GM18868 (cell line): ENCODE measurements around the gene MOCS2.

Experiments
- ATAC-seq: cut with Tn5 transposase; IDR thresholded peaks from one replicate; pipeline ENCODE4 v1.9.1; 2021; ENCODE audit warnings: mild to moderate bottlenecking, moderate library complexity; ENCODE audit not compliant: unreplicated experiment

The MOCS2 gene

GRCh38 chr5:53095931-53096525 lies 13.5 kb downstream of the MOCS2 start:
- ATAC-seq, result peak; percentile 77

DNA sequence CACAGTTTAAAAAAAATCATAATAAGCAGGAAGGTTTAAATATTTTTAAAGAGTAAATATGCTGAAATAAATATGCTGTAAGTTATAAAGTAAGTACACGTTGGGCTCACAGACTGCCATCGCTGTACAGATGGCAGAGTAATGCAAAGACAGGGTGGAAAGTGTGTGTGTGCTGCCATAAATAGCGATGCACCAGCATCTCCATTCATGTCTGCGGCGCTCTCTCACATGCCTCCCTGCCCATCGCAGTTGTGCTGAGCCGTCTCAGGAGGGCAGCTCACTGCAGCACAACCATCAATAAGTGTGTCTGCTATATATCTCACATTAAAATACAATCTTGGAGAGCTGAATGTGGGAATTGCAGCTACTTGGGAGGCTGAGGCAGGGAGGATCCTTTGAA lies 14.3 kb downstream of the MOCS2 start:
- ATAC-seq, result no peak

- no peak for ATAC-seq
Observed at GRCh38 chr5:53092242-53092641, 17.3 kb downstream of the MOCS2 start.

DNA sequence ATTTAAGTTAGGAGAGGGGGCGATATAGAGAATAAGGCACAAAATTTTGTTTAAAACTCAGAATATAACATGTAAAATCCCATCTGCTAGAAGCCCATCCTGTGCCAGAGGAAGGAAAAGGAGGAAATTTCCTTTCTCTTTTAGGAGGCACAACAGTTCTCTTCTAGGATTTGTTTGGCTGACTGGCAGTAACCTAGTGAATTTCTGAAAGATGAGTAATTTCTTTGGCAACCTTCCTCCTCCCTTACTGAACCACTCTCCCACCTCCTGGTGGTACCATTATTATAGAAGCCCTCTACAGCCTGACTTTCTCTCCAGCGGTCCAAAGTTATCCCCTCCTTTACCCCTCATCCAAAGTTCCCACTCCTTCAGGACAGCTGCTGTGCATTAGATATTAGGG lies 18.3 kb downstream of the MOCS2 start:
- ATAC-seq, result no peak

GRCh38 chr5:53090229-53090628 lies 19.3 kb downstream of the MOCS2 start:
- ATAC-seq, result no peak

DNA sequence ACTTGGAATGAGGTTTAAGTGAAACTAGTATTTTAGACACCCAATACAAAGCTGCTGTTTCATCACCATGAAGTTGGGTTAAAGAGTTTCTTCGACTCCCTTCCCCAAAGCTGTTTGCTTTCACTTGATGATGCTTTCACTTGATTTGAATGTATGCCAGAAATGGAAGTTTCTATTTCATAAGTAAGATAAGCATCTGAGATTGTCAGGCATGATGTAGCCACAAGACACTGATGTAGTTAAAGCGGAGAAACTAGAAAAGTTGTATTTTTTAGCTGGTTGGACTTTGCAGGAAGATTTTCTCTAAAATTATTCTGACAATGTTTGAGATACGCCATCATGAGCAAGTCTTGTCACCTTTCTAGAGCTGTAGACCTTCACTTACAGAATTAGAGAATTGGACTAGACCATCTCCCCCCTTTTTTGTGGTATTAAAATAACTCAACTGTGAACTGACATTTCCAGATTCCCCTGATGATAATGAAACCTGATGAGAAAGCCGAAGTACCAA lies 20.0 kb downstream of the MOCS2 start:
- ATAC-seq, result peak; percentile 94

DNA sequence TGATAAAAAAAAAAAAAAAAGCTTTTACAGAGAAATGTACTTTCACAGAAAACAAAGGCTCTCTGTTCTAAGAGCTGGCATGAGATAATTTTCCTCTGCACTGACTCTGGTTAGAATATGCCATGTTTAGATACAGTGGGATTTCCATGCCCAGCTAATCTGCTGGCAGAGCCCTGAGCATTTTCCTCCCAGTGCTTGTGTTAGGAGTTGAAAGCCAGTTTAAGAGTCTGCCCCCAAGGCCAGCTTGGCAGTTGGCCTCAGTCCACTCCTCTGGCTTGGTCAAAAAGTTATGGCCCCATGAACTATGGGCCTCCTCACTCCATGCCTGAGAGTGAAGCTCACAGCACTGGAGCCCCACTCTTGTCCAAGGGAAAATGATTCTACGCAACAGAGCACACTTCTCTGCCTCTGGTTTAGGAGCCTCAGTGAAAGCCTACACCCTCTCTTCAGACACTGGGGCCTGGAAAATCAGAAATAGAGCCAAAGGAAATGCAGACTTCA lies 21.9 kb downstream of the MOCS2 start:
- ATAC-seq, result no peak

- ATAC-seq, result no peak
Observed at GRCh38 chr5:53087171-53087570, 22.4 kb downstream of the MOCS2 start.

GRCh38 chr5:53084546-53085255 lies 24.9 kb downstream of the MOCS2 start:
- no peak for ATAC-seq

- no peak for ATAC-seq
Observed at GRCh38 chr5:53083927-53084326, 25.6 kb downstream of the MOCS2 start.

- ATAC-seq, result no peak
Observed at GRCh38 chr5:53080271-53080670, 29.3 kb downstream of the MOCS2 start.

GRCh38 chr5:53076014-53076583 lies 33.5 kb downstream of the MOCS2 start:
- no peak for ATAC-seq

GRCh38 chr5:53073348-53073747 lies 36.2 kb downstream of the MOCS2 start:
- no peak for ATAC-seq

GRCh38 chr5:53071738-53072137 lies 37.8 kb downstream of the MOCS2 start:
- no peak for ATAC-seq

- no peak for ATAC-seq
Observed at GRCh38 chr5:53071298-53071697, 38.3 kb downstream of the MOCS2 start.

GRCh38 chr5:53069626-53070025 lies 39.9 kb downstream of the MOCS2 start:
- no peak for ATAC-seq

GRCh38 chr5:53068291-53068836 lies 41.2 kb downstream of the MOCS2 start:
- ATAC-seq, result no peak

GRCh38 chr5:53067641-53068040 lies 41.9 kb downstream of the MOCS2 start:
- no peak for ATAC-seq

DNA sequence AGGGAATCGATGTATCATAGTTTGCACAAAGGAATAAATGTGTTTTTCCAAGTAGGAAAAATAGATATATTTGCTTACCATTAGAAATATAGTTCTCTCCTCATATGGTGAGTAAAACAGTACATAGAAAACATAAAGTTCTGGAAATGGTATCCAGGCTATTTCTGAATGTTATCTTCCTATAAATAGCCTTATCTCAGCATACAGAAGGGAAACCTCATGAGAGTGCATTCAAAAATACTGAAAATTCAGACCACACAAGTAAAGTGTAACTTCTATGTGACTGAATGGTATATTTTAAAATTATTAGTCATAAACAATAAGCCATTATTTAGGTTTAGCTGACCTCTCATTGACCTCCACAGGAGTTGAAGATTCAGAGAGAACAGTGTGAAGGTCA lies 43.5 kb downstream of the MOCS2 start:
- ATAC-seq, result no peak

DNA sequence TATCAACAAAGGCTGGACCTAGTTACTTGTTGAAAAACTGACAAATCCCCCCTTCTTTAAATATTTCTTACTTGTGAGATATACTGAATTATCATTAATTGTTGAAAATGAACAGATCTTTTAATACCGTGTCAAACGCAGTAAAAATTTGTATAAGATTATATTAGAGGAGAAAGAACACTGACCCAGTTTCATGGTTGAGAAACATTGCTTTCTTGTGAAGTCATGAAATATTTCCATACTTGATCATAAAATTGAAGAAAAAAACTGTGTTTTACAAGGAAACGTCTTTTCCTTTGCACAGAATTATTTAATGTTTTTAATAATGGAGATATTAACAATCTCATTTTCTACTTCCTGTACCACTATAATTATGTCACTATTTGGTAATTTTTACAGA lies 45.8 kb downstream of the MOCS2 start:
- no peak for ATAC-seq

GRCh38 chr5:53063176-53063575 lies 46.4 kb downstream of the MOCS2 start:
- no peak for ATAC-seq

DNA sequence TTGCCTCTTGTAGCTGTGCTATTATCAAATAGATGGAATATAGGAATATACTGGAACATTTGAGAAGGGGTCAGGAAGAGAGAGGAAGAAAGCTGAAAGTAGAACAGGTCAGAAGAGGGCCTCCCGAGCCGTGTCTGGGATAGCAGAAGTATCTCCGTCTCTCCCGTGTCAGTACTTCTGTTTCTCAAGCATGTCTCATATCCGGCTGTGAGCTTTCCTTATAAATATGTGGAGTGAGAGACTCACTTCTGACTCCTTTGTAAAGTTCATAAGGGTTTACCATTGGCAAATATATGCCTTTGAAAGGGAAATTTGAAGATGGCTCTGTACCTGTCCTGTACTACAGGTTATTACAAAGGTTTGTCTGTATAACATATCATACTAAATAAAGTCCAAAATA lies 50.3 kb downstream of the MOCS2 start:
- no peak for ATAC-seq
